Activated naive CD4-positive, alpha-beta T cell treated with Interleukin-2 at 50 U/mL for 16 hours (primary cell): ENCODE results near the gene MED12L.
A peak's percentile ranks its signal among the peaks of the same experiment; 100 is the strongest.

ENCODE experiments used
- DNase-seq: peaks from one replicate; pipeline ENCODE4 v3.0.0-alpha.2; 2020

Gene MED12L

GRCh38 chr3:151146071-151146730, 60.7 kb downstream of the MED12L start:
- peak; percentile 43 for DNase-seq

- DNase-seq = no peak
These were observed 61.2 kb downstream of the MED12L start for GRCh38 chr3:151146731-151147091.

GRCh38 chr3:151147299-151147698, 61.8 kb downstream of the MED12L start:
- no peak for DNase-seq

- no peak for DNase-seq
These were observed 67.1 kb downstream of the MED12L start for GRCh38 chr3:151152455-151153079.

GRCh38 chr3:151154566-151154965, 69.1 kb downstream of the MED12L start:
- no peak for DNase-seq

DNA sequence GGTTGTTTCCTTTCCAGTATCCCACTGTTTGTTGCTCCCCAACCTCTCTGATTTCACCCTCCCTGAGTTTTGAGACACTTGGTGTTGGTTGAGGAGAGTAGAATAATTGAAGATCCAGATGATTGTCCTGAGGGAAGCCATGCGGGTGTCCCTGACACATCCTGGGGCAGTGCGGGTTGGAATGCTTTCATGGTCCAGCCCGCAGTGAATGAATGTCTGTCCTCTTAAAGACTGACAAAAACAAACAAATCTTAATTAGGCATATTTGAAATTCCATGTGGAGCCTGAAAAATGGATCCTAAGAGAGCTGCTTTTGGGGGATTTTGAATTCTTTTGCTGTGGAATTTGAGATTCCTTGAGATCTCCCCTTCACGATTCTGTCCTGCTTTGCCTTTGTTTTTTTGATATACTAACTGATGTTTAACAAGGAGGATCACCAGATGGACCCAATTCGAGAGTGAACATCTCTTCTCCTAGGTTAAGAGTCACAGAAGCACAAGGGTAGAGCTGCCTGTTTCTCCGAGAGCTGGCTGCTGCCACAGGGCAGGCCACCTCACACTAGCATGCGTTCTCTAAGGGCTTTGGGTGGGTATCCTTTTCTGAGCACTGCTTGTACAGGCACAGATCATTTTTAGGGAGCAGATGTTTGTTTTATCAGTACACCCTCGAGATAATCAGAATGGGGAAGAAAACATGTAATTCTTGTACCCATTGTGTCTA, 70.1 kb downstream of the MED12L start:
- DNase-seq = no peak

DNA sequence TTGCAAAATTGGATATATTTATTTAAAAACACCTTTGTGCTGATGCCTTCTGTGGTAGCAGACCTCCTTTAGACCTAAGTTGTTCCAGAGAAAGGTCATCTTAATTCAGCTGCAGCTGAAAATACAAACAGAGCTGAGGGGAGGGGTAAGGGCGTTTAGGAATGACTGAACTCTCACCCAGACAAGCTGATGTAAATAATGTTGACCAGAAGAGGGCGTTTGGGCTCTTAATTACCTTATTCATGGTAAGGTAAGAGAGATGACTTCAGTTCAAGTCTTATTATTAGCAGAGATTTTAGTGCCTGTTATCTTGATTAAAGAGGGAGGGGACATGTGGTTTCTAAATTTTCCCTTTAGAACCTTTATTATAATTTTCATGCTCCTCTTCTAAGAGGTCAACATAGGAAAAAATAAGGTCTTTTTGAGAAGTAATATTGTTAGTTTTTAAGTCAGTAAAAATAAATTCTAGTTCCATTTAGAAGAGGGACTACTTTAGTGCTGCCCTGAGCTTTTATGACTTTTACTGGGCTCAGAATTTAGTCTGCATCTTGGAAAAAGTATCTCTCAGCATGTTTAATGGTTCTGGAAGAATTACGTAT, 71.3 kb downstream of the MED12L start:
- no peak for DNase-seq

DNA sequence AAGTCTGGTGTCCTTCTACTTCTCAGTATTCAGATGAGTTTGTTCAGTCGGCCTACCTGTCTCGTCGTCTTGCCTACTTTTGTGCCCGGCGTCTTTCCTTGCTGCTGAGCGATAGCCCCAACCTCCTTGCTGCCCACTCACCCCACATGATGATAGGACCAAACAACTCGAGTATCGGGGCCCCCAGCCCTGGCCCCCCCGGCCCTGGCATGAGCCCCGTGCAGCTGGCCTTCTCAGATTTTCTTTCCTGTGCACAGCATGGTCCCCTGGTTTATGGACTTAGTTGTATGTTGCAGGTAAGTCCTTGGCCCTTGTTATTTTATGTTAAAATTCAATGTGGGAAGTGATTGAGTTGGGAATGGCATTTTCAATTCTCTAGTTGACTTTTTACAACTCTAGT, 74.3 kb downstream of the MED12L start:
- DNase-seq = no peak

GRCh38 chr3:151165226-151165625, 79.8 kb downstream of the MED12L start:
- DNase-seq = no peak

DNA sequence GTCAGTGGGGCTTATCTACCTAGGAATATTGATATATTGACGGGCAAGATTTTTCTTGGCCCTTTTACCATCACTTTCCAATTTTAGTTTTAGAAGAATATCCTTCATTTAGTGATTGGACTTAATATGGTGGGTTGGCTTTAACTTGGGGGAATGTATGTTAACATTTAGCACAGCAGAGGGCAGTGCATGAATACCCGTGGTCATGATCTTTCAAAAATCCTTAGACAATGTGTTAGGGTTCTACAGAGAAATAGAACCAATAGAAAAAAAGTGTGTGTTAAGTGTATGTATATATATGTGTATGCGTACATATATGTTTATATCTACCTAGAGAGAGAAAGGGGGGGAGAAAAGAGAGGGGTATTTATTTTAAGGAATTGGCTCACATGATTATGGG, 80.7 kb downstream of the MED12L start:
- DNase-seq = no peak

- peak; percentile 85 for DNase-seq
These were observed 83.0 kb downstream of the MED12L start for GRCh38 chr3:151168269-151169094.

GRCh38 chr3:151169262-151169947, 83.9 kb downstream of the MED12L start:
- DNase-seq = no peak

GRCh38 chr3:151169948-151170679, 84.7 kb downstream of the MED12L start:
- peak; percentile 53 for DNase-seq

- DNase-seq = peak; percentile 31
These were observed 85.8 kb downstream of the MED12L start for GRCh38 chr3:151171145-151171757.

DNA sequence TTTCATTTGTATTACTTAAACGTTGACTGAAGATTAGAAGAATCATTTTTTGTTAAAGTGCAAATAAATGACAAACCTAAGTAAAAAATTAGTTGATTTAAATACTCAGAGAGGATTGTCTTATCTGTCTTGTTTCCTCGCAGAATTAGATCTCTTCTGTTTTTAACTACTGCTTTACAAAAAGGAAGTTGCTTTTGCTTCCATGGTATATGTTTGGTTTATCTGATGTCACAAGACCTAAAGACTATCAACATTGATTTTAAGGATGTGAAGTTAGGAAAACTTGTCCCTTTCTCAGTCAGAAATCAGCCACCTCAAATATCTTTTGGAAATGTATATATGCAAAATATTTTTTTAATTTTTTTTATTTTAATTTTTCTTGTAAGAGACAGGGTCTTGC, 88.9 kb downstream of the MED12L start:
- no peak for DNase-seq

DNA sequence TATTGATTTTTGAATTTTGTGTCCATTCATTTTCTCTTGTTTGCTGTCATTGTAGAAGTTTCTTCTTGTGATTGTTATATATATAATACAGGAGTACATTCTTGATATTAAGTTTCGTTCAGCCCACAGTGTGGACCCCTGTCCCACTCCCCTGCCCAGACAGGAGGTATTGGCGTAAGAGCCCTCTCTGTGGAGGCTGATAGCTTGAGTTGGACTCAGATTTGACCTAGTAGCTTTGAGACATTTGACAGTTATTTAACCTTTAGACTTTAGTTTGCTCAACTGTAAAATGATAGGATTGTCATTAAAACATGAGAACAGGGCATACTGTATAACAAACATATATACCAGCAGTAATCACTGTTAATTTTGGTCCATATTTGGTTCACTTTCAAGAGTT, 90.5 kb downstream of the MED12L start:
- no peak for DNase-seq

- DNase-seq = no peak
These were observed 92.9 kb downstream of the MED12L start for GRCh38 chr3:151178208-151178845.

DNA sequence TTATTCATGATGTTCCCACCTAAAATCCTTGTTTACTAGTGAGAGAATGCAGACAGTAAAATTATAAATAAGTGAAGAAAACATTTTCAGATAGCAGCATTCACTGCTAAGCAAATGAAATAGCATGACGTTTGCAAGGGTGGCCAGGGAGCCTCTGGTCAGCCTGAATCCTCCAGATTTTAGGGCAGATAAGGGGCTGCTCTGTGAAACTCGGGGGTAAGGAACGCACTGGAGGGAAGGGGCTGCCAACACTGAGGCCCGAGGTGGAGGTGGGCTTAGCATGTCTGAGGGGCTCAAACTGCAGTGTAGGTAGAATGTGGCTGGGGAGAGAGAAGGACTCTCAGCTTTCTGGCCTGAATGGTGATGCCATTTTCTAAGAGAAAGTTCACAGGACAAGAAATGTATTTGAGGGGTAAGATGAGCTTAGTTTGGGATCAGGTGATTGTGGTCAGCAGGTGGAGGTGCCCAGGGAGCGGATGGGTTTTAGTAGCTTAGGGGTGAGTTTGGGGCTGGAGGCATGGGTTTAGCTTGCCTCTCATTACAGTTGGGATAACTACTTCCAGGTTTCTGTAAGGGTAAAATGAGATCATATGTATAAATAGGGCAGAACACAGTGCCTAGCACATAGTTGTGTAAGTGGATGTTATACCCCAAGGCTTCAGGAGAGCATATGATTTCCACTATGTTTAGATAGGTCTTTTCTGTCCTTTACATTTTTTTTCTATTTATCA, 97.0 kb downstream of the MED12L start:
- DNase-seq = no peak

DNA sequence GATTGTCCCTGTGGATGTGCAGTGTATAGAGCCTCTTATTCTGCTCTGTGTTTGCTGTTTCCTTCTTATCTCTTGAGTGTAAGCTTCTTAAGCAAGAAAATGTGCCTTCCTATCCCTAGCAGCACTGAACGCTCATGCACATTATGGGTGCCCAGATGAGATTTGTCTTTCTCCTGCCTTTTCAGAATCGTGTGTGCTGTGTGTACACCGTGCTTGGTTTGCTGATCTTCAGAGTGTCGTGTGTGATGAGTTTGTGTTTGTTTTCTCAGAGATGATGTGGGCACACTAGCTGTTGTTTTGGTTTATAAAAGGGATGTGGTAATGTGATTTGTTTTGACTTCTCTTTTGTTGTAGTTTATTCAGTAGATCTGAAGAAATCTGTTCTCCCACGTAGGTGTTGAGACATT, 97.8 kb downstream of the MED12L start:
- no peak for DNase-seq

GRCh38 chr3:151191095-151191494, 105.6 kb downstream of the MED12L start:
- no peak for DNase-seq
